Right lobe of liver (tissue), 6 donors: ENCODE data around the gene UCK1. TPM values are rescaled to one million over a fixed set of nuclear protein-coding genes. Genes with fewer than 3 reads are reported as not detected.
"Not testable (repeated sequence)": the region's sequence is repeated elsewhere in the genome, so short reads cannot be mapped to it uniquely, and the experiment has no call there.

ENCODE experiments used
- ATAC-seq, 4 donors: fragments of 200-7000 bp; cut with Tn5 transposase; one replicate each; pipeline ENCODE4 v1.9.1; 2020; ENCODE audit warnings: mild to moderate bottlenecking in 4 of 4, moderate library complexity in 4 of 4
- DNase-seq, 3 donors: peaks; one replicate each; pipeline ENCODE4 v3.0.0-alpha.2; 2020
- H3K27ac ChIP-seq, 3 donors: fragments of 200-600 bp; one replicate each; pipeline ENCODE4 v1.8.0; 2022
- H3K27me3 ChIP-seq, 2 donors: fragments of 200-600 bp; one replicate each; pipeline ENCODE4 v1.8.0; 2022
- H3K36me3 ChIP-seq, 4 donors: fragments of 200-600 bp; sonication (generic) in 1 of 4; one replicate each; pipeline versions ENCODE4 v1.5.1 to v1.8.0; 2017 to 2022; ENCODE audit warnings: control low read depth in 1 of 4
- H3K4me1 ChIP-seq, 4 donors: fragments of 200-600 bp; sonication (generic) in 1 of 4; one replicate each; pipeline versions ENCODE4 v1.5.1 to v1.8.0; 2017 to 2022; ENCODE audit warnings: control low read depth in 1 of 4
- H3K4me3 ChIP-seq, 3 donors: fragments of 200-600 bp; one replicate each; pipeline ENCODE4 v1.8.0; 2022
- H3K9me3 ChIP-seq, 4 donors: fragments of 200-600 bp; sonication (generic) in 1 of 4; one replicate each; pipeline versions ENCODE4 v1.5.1 to v1.8.0; 2017 to 2022; ENCODE audit warnings: control low read depth in 1 of 4
- CTCF ChIP-seq, 4 donors: fragments of 200-600 bp in 3 of 4; fragments of 450-650 bp in 1 of 4; IDR thresholded peaks; one replicate each; pipeline versions ENCODE4 v1.5.1 to v1.8.0; 2016 to 2022; ENCODE audit warnings: antibody characterized with exemption in 4 of 4, mild to moderate bottlenecking in 2 of 4
- POLR2A ChIP-seq: fragments of 450-650 bp; IDR thresholded peaks from one replicate; pipeline ENCODE4 v1.6.1; 2017; ENCODE audit warnings: antibody characterized with exemption, mild to moderate bottlenecking
- WGBS: methylation state at CpG from one replicate; pipeline ENCODE4 v1.1.6; 2018; ENCODE audit warnings: low coverage, low lambda C conversion rate; ENCODE audit not compliant: insufficient coverage; ENCODE audit errors: missing lambda C conversion rate; 5-methylcytosine and 5-hydroxymethylcytosine counted together
- intact Hi-C, 2 donors: fragments of 100-400 bp; cut with DNase I; formaldehyde crosslinking; loops; one replicate each; pipeline versions ENCODE4 v1.11.2 to v1.14.1; 2022
- total RNA-seq, 6 experiments: library from RNA; depleted of rRNA in 2 of 6; stranded (reverse); fragments of >200 nt in 2 of 6; fragmentation: NEBNext Ultra II Directional in 3 of 6; extraction: Animal tissue kit (Norgen Biotek cat#: 25700) in 3 of 6; gene quantifications; one replicate each; pipeline versions ENCODE4 v1.1.0 to v1.2.4, GENCODE V29; 2016 to 2023
- donor health status: DM: no; HTN: yes; CAD: no.
- donor health status: DM: no; HTN: no; CAD: no.
- donor health status: DM: no; HTN: no; CAD: no.
- donor health status: DM: no; HTN: yes; CAD: no.
- donor health status: DM: no; HTN: yes; CAD: no.

UCK1 gene
- total RNA-seq, 6 experiments from 2014 or later: 18.4 to 32.1 (median 27.8) TPM

- Histone ChIP-seq H3K36me3 (peaks cover 0 to 42% (median 10%) of the 10 kb centered on the region in 4 donors), H3K27ac (no peak overlapping the region), H3K4me3 (no peak overlapping the region), H3K4me1 (no peaks in the 10 kb centered on the region), H3K9me3 (no peaks in the 10 kb centered on the region), H3K27me3 (no peaks in the 10 kb centered on the region)
- TF ChIP-seq CTCF (IDR thresholded peaks at IDR 0.05) (no peak), POLR2A (no peak)
- intact Hi-C loops: no loop called here
- DNase-seq: no peak
- ATAC-seq: no peak
- no CpG with 5 or more reads among the region's 9 CpGs for WGBS
Measured at GRCh38 chr9:131516930-131517329, 14.1 kb downstream of the UCK1 start.

GRCh38 chr9:131516100-131516499, 15.0 kb downstream of the UCK1 start:
- H3K27me3 ChIP-seq: no peaks in the 10 kb centered on the region
- intact Hi-C loops: no loop called here
- TF ChIP-seq CTCF (IDR thresholded peaks at IDR 0.05) (no peak), POLR2A (no peak)
- peaks cover 0 to 42% (median 12%) of the 10 kb centered on the region in 4 donors for H3K36me3 ChIP-seq
- no peaks in the 10 kb centered on the region for H3K9me3 ChIP-seq
- H3K4me3 ChIP-seq: no peak overlapping the region
- H3K27ac ChIP-seq: no peak overlapping the region
- DNase-seq (no peak), ATAC-seq (no peak)
- no peaks in the 10 kb centered on the region for H3K4me1 ChIP-seq
- WGBS: 67% methylated on average over 14 of the region's 15 CpGs

GRCh38 chr9:131515559-131516031, 15.5 kb downstream of the UCK1 start:
- not testable (repeated sequence) for DNase-seq

GRCh38 chr9:131513177-131513576, 17.9 kb downstream of the UCK1 start:
- Histone ChIP-seq H3K36me3 (peaks cover 0 to 40% (median 10%) of the 10 kb centered on the region in 4 donors), H3K9me3 (no peaks in the 10 kb centered on the region), H3K4me3 (no peak overlapping the region), H3K4me1 (no peaks in the 10 kb centered on the region), H3K27me3 (no peaks in the 10 kb centered on the region), H3K27ac (no peak overlapping the region)
- intact Hi-C loops: no loop called here
- 100% methylated on average over 1 of the region's 15 CpGs for WGBS
- DNase-seq (no peak), ATAC-seq (no peak)
- no peak for TF ChIP-seq POLR2A
- TF ChIP-seq CTCF (IDR thresholded peaks at IDR 0.05): no peak

More at GRCh38 chr9:131515559-131516031, 15.5 kb downstream of the UCK1 start:
- ATAC-seq, H3K27me3 ChIP-seq, H3K9me3 ChIP-seq, H3K4me3 ChIP-seq, H3K27ac ChIP-seq, H3K4me1 ChIP-seq, intact Hi-C loops: not testable (repeated sequence)
- peaks cover 0 to 46% (median 12%) of the 10 kb centered on the region in 4 donors for H3K36me3 ChIP-seq
- WGBS: 51% methylated on average over 8 of the region's 12 CpGs

- H3K9me3 ChIP-seq: no peaks in the 10 kb centered on the region
- DNase-seq: no peak
- H3K4me1 ChIP-seq: no peaks in the 10 kb centered on the region
- no peak overlapping the region for H3K4me3 ChIP-seq
- WGBS: 100% methylated on average over 2 of the region's 6 CpGs
- TF ChIP-seq POLR2A: no peak
- no peak for TF ChIP-seq CTCF (IDR thresholded peaks at IDR 0.05)
- no peaks in the 10 kb centered on the region for H3K27me3 ChIP-seq
- peaks cover 0 to 40% (median 8%) of the 10 kb centered on the region in 4 donors for H3K36me3 ChIP-seq
- no peak for ATAC-seq
- H3K27ac ChIP-seq: no peak overlapping the region
- intact Hi-C loops: no loop called here
Measured at GRCh38 chr9:131511880-131512279, 19.2 kb downstream of the UCK1 start.
